Anterior cingulate cortex (tissue), 58 donors: Measurements from ENCODE around the gene IRF2BP1.
A peak's percentile ranks its signal among the peaks of the same experiment; 100 is the strongest.
"Not testable (repeated sequence)": the region's sequence is repeated elsewhere in the genome, so short reads cannot be mapped to it uniquely, and the experiment has no call there.

Experiments
- DNase-seq, 58 donors: peaks; one replicate each; lab custom pipeline; 2025; lab: John Stamatoyannopoulos, UW

Gene IRF2BP1

GRCh38 chr19:45882652-45883585 lies 3.0 kb downstream of the IRF2BP1 start:
- DNase-seq: peak in 36 of 58 donors; percentile 2 to 64 (median 28)

GRCh38 chr19:45881909-45882528 lies 3.9 kb downstream of the IRF2BP1 start:
- DNase-seq: no peak

GRCh38 chr19:45881082-45881908 lies 4.6 kb downstream of the IRF2BP1 start:
- DNase-seq: no peak

- DNase-seq: no peak
Observed at GRCh38 chr19:45879971-45880370, 6.0 kb downstream of the IRF2BP1 start.

GRCh38 chr19:45879055-45879454 lies 6.9 kb downstream of the IRF2BP1 start:
- DNase-seq: no peak

GRCh38 chr19:45878043-45878794 lies 7.7 kb downstream of the IRF2BP1 start:
- DNase-seq: no peak

- DNase-seq: no peak
Observed at GRCh38 chr19:45876411-45877197, 9.3 kb downstream of the IRF2BP1 start.

- DNase-seq: no peak
Observed at GRCh38 chr19:45876161-45876410, 9.9 kb downstream of the IRF2BP1 start.

GRCh38 chr19:45874620-45874966 lies 11.3 kb downstream of the IRF2BP1 start:
- no peak for DNase-seq

GRCh38 chr19:45873219-45873772 lies 12.6 kb downstream of the IRF2BP1 start:
- no peak for DNase-seq

- no peak for DNase-seq
Observed at GRCh38 chr19:45872095-45872919, 13.6 kb downstream of the IRF2BP1 start.

- DNase-seq: no peak
Observed at GRCh38 chr19:45870798-45871197, 15.1 kb downstream of the IRF2BP1 start.

- not testable (repeated sequence) for DNase-seq
Observed at GRCh38 chr19:45867241-45867640, 18.7 kb downstream of the IRF2BP1 start.

GRCh38 chr19:45866400-45867176 lies 19.4 kb downstream of the IRF2BP1 start:
- DNase-seq: no peak

GRCh38 chr19:45865269-45865948 lies 20.5 kb downstream of the IRF2BP1 start:
- DNase-seq: no peak

GRCh38 chr19:45864629-45865082 lies 21.3 kb downstream of the IRF2BP1 start:
- no peak for DNase-seq
